OCI-LY7 (cell line): ENCODE measurements around the gene TRMU. TPM values are rescaled to one million over a fixed set of nuclear protein-coding genes. Genes with fewer than 3 reads are reported as not detected.

Experiments used
- BruUV-seq: library from RNA; stranded (reverse); fragments of 400-500 nt; replicated peaks from 2 replicates; lab custom pipeline; 2021; lab: Mats Ljungman, UMichigan
- CTCF ChIA-PET: fragments of 300-600 bp; sonication (Branson Sonifier 250); formaldehyde crosslinking; loops from one replicate; lab custom pipeline; 2022; ENCODE audit warnings: antibody characterized with exemption; ENCODE audit not compliant: unreplicated experiment; lab: Charles Lee
- POLR2A ChIA-PET: fragments of 300-600 bp; sonication (Branson Sonifier 250); formaldehyde crosslinking; loops from one replicate; lab custom pipeline; 2022; ENCODE audit warnings: antibody characterized with exemption; lab: Charles Lee
- DNase-seq: peaks from one replicate; pipeline ENCODE4 v3.0.0-alpha.2; 2015; ENCODE audit warnings: low spot score
- H2AFZ ChIP-seq: fragments of 200-600 bp; sonication (generic), shearing (Covaris generic); 2 replicates; pipeline ENCODE4 v1.6.1; 2014; ENCODE audit warnings: mild to moderate bottlenecking, antibody characterized with exemption, low read length, moderate library complexity
- H3K27ac ChIP-seq: fragments of 200-600 bp; sonication (generic); 2 replicates; pipeline ENCODE4 v1.5.1; 2014; ENCODE audit warnings: mixed run types, low read depth, mild to moderate bottlenecking, moderate library complexity, low read length, inconsistent platforms; ENCODE audit not compliant: poor library complexity, severe bottlenecking
- H3K36me3 ChIP-seq: fragments of 200-600 bp; sonication (generic); 2 replicates; pipeline ENCODE4 v1.6.1; 2014; ENCODE audit warnings: mild to moderate bottlenecking, antibody characterized with exemption, low read length, moderate library complexity, mixed read lengths; ENCODE audit not compliant: insufficient read depth
- H3K4me1 ChIP-seq: fragments of 200-600 bp; sonication (generic); 2 replicates; pipeline ENCODE4 v1.5.1; 2014; ENCODE audit warnings: mild to moderate bottlenecking, low read length; ENCODE audit not compliant: insufficient read depth, poor library complexity, severe bottlenecking
- H3K4me2 ChIP-seq: fragments of 200-600 bp; sonication (generic); 2 replicates; pipeline ENCODE4 v1.6.1; 2014; ENCODE audit warnings: mild to moderate bottlenecking, low read length
- H3K4me3 ChIP-seq: fragments of 200-600 bp; sonication (generic); 2 replicates; pipeline ENCODE4 v1.5.1; 2014; ENCODE audit warnings: mild to moderate bottlenecking, low read depth, low read length; ENCODE audit not compliant: poor library complexity, severe bottlenecking
- H3K79me2 ChIP-seq: fragments of 200-600 bp; sonication (generic); 2 replicates; pipeline ENCODE4 v1.6.1; 2016; ENCODE audit warnings: low read depth, mild to moderate bottlenecking, low read length, moderate library complexity, mixed read lengths; ENCODE audit not compliant: insufficient read depth
- H3K9me2 ChIP-seq: fragments of 200-600 bp; sonication (generic); 2 replicates; pipeline ENCODE4 v1.6.1; 2016; ENCODE audit warnings: mild to moderate bottlenecking, low read length, mixed read lengths; ENCODE audit not compliant: insufficient read depth
- H3K9me3 ChIP-seq: fragments of 200-600 bp; sonication (generic); 2 replicates; pipeline ENCODE4 v1.6.1; 2014; ENCODE audit warnings: mild to moderate bottlenecking, mixed run types, low read length, mixed read lengths
- H4K20me1 ChIP-seq: fragments of 200-600 bp; sonication (generic); 2 replicates; pipeline ENCODE4 v1.6.1; 2014; ENCODE audit warnings: mild to moderate bottlenecking, antibody characterized with exemption, low read length, moderate library complexity, mixed read lengths; ENCODE audit not compliant: insufficient read depth
- EZH2phosphoT487 ChIP-seq: fragments of 200-600 bp; sonication (generic); IDR thresholded peaks from 2 replicates; pipeline ENCODE4 v1.6.1; 2018; ENCODE audit warnings: low read depth, borderline replicate concordance, mild to moderate bottlenecking, mixed run types, antibody characterized with exemption, low read length, moderate library complexity, mixed read lengths
- intact Hi-C: fragments of 100-400 bp; cut with micrococcal nuclease; formaldehyde crosslinking; loops from one replicate; pipeline ENCODE4 v1.10.0; 2022; ENCODE audit not compliant: unreplicated experiment
- total RNA-seq, 2 experiments: library from RNA; depleted of rRNA in 1 of 2; stranded (reverse); fragments of >200 nt in 1 of 2; shearing (Covaris generic) in 1 of 2; gene quantifications; 2 replicates each; pipeline ENCODE4 v1.2.3, GENCODE V29; 2014 to 2022
- TF ChIP-seq, protein P1 (sequence below): fragments of 200-600 bp; sonication (generic); conservative IDR thresholded peaks from 2 replicates; pipeline ENCODE4 v1.5.1; 2014; ENCODE audit warnings: mild to moderate bottlenecking, antibody characterized with exemption, low read length, moderate library complexity, mixed read lengths

The TRMU gene
- total RNA-seq, 2 experiments from 2014 or later = 88.2 to 121 TPM

DNA sequence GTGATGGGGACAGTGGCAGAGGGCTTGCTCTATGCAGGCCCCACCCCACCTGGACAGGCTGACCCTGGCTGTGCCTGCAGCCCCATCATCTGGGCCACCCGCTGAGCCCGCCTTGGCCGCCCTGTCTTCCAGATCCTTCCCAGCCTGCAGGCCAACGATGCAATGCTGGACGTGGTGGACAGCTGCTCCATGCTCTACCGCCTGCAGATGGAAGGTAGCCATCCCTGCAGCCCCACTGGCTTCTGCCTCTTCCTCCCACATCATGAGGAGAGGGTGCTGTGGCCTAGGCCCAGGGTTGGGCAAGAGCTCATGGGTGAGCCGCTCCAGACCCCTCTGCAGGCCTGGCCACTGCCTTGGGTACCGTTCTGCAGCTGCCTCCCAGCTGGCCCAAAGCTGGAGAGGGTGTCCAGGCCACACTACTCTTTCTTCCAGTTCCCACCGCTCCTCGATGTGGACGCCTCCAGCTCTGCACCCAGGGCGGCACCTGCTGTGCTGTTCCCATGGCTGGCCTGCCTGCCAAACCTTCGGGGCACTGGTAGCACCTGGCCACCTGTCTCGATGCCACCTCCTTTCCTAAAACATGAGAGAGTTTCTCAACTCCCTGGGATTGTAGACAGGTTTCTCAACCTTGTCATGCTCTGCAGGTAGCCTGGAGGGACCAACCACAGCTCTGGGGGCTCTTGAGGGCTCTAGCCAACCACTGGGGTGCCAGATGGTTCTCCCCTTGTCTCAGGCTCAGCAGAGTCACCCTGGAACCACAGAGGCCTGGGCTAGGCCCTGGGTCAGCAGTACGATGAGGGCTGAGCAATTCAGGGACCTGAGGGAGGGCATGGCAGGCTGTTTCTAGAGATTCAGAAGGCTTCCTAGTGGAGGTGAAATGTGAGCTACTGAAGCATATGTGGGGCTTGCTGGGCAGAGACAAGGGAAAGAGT, 48.3 kb upstream of the TRMU start:
- Histone ChIP-seq H3K36me3 (no peaks in the 10 kb centered on the region), H3K9me3 (no peaks in the 10 kb centered on the region), H3K9me2 (no peaks in the 10 kb centered on the region), H3K27ac (no peak overlapping the region), H4K20me1 (no peaks in the 10 kb centered on the region), H3K79me2 (no peaks in the 10 kb centered on the region), H2AFZ (peak overlapping the region; percentile 32; the same call in 1 of the 2 replicates), H3K4me2 (peak overlapping the region; percentile 56), H3K4me1 (peaks cover 19% of the 10 kb centered on the region), H3K4me3 (peak overlapping the region; percentile 50)
- no peak for TF ChIP-seq EZH2phosphoT487
- TF ChIP-seq, protein P1, sequence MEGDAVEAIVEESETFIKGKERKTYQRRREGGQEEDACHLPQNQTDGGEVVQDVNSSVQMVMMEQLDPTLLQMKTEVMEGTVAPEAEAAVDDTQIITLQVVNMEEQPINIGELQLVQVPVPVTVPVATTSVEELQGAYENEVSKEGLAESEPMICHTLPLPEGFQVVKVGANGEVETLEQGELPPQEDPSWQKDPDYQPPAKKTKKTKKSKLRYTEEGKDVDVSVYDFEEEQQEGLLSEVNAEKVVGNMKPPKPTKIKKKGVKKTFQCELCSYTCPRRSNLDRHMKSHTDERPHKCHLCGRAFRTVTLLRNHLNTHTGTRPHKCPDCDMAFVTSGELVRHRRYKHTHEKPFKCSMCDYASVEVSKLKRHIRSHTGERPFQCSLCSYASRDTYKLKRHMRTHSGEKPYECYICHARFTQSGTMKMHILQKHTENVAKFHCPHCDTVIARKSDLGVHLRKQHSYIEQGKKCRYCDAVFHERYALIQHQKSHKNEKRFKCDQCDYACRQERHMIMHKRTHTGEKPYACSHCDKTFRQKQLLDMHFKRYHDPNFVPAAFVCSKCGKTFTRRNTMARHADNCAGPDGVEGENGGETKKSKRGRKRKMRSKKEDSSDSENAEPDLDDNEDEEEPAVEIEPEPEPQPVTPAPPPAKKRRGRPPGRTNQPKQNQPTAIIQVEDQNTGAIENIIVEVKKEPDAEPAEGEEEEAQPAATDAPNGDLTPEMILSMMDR = no peak
- ChIA-PET CTCF (no interaction called here), POLR2A (interaction anchor here (0.6 to 1.3 kb wide), 2 partner anchors 9 to 38 kb away, joined by 3 to 4 read pairs; no protein-coding TSS in a partner anchor)
- intact Hi-C loops = no loop called here
- BruUV-seq = no TSS peak
- DNase-seq = no peak

DNA sequence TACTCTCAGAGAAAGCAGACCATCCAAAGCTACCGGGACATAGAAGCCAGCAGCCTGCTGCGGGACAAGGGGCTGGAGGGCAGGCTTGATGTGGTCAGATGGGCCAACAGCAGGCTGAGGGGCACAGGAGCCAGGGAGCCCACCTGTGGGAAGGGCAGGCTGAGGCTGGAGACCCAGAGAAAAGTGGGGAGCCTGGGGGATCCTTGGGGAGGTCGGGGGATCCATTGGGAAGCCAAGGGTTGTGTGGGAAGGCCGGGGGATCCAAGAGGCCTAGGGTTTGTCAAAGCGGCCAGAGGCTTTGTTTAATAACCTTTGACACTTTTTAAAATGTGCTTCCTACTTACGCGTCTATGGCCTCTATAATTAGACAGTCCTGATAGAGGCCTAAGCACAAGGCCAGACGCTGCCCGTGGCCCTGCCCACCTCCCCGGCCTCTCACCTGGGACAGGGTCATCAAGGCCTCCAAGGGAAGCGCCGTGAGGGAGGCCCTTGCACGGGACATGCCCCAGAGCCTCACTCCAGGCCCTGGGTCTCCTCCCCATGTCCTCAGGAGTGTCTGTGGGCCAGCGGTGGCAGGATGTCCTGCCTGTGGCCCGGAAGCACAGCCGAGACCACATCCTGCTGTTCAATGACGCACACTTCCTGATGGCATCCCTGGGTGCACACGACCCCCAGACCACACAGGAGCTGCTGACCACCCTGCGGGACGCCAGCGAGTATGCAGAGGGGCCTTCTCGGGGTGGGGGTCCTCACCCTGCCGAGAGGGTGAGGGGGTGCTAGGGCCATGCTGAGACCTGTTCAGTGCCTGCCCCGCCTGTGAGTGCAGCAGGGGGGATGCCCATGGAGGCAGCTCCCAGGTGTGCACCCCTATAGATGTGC, 47.4 kb upstream of the TRMU start:
- CTCF ChIA-PET = interaction anchor here (1.0 kb wide), 1 partner anchor 12 kb away, joined by 4 read pairs; no protein-coding TSS in a partner anchor
- H3K4me2 ChIP-seq = peak overlapping the region; percentile 56

More for the DNA sequence above, 47.4 kb upstream of the TRMU start:
- Histone ChIP-seq H3K79me2 (no peaks in the 10 kb centered on the region), H3K36me3 (no peaks in the 10 kb centered on the region), H2AFZ (peak overlapping the region; percentile 32; the same call in 1 of the 2 replicates), H3K27ac (peak overlapping the region; percentile 26), H4K20me1 (no peaks in the 10 kb centered on the region), H3K4me3 (peak overlapping the region; percentile 50), H3K4me1 (peaks cover 28% of the 10 kb centered on the region), H3K9me3 (no peaks in the 10 kb centered on the region), H3K9me2 (no peaks in the 10 kb centered on the region)
- BruUV-seq = TSS peak; percentile 81
- TF ChIP-seq, protein P1 = no peak
- no peak for TF ChIP-seq EZH2phosphoT487
- POLR2A ChIA-PET = interaction anchor here (0.8 kb wide), 1 partner anchor 11 kb away, joined by 3 read pairs; no protein-coding TSS in a partner anchor
- intact Hi-C loops = no loop called here
- DNase-seq = peak; percentile 84
